HepG2 (cell line): ENCODE data around the gene NTN4. TPM values are rescaled to one million over a fixed set of nuclear protein-coding genes. Genes with fewer than 3 reads are reported as not detected.

Source experiments
- ATAC-seq: fragments of 200-7000 bp; cut with Tn5 transposase; 3 replicates; pipeline ENCODE4 v1.9.1; 2020; ENCODE audit warnings: mild to moderate bottlenecking, moderate library complexity
- BruUV-seq: library from RNA; stranded (reverse); fragments of 400-500 nt; replicated peaks from 2 replicates; lab custom pipeline; 2021; lab: Mats Ljungman, UMichigan
- CTCF ChIA-PET: fragments of 300-600 bp; formaldehyde crosslinking; extraction: SDS; loops from one replicate; lab custom pipeline; 2021; ENCODE audit warnings: low total read pairs, inconsistent platforms, low intra/inter-chr PET ratio; lab: Yijun Ruan, JAX
- POLR2A ChIA-PET: fragments of 350-600 bp; sonication (Branson Sonifier 250); formaldehyde crosslinking; loops from one replicate; lab custom pipeline; 2020; ENCODE audit warnings: antibody characterized with exemption, inconsistent platforms; lab: Yijun Ruan, JAX
- DNase-seq: peaks from one replicate; pipeline ENCODE4 v3.0.0-alpha.2; 2015; ENCODE audit warnings: low spot score
- FAIRE-seq: peaks from 3 replicates; lab custom pipeline; 2011; peaks lifted over from hg19 to GRCh38; lab: Jason Lieb, UNC
- H2AFZ ChIP-seq: one replicate; pipeline ENCODE4 v1.6.1; 2011; ENCODE audit warnings: low read length, inconsistent platforms
- H3K27ac ChIP-seq: fragments of 300-600 bp; 3 replicates; pipeline ENCODE4 v1.8.0; 2011; ENCODE audit warnings: mixed run types, mild to moderate bottlenecking, mixed read lengths, low read length, inconsistent platforms; ENCODE audit not compliant: insufficient read depth; ENCODE audit errors: extremely low read length
- H3K27me3 ChIP-seq, 2 experiments: fragments of 200-600 bp in 1 of 2; 2 replicates in 1 of 2; 3 replicates in 1 of 2; pipeline versions ENCODE4 v1.6.0 to v1.8.0; 2011; ENCODE audit warnings: low read length in 2 of 2, mild to moderate bottlenecking in 2 of 2, moderate library complexity in 2 of 2, inconsistent platforms in 1 of 2; ENCODE audit not compliant: insufficient read depth in 2 of 2, control insufficient read depth in 1 of 2
- H3K36me3 ChIP-seq, 2 experiments: fragments of 200-600 bp in 1 of 2; replicated peaks in 1 of 2; 2 replicates in 1 of 2; 3 replicates in 1 of 2; pipeline versions ENCODE4 v1.5.1 to v1.8.0; 2011; ENCODE audit warnings: low read length in 2 of 2, inconsistent platforms in 1 of 2; ENCODE audit not compliant: insufficient read depth in 2 of 2, control insufficient read depth in 1 of 2
- H3K4me1 ChIP-seq: 2 replicates; pipeline ENCODE4 v1.5.1; 2012; ENCODE audit warnings: low read length, inconsistent platforms; ENCODE audit not compliant: insufficient read depth
- H3K4me2 ChIP-seq: 2 replicates; pipeline ENCODE4 v1.6.0; 2011; ENCODE audit warnings: low read depth, low read length, inconsistent platforms
- H3K4me3 ChIP-seq, 3 experiments: fragments of 200-600 bp in 1 of 3; sonication (generic), shearing (Covaris generic) in 1 of 3; replicated peaks in 1 of 3; 2 replicates each; pipeline ENCODE4 v1.5.1; 2011 to 2016; ENCODE audit warnings: low read length in 3 of 3, inconsistent platforms in 2 of 3, low read depth in 2 of 3, mild to moderate bottlenecking in 2 of 3, control low read depth in 1 of 3, mixed read lengths in 1 of 3; ENCODE audit not compliant: insufficient read depth in 1 of 3
- H3K79me2 ChIP-seq: one replicate; pipeline ENCODE4 v1.6.1; 2011; ENCODE audit warnings: low read length, inconsistent platforms; ENCODE audit not compliant: insufficient read depth
- H3K9ac ChIP-seq: 2 replicates; pipeline ENCODE4 v1.6.0; 2011; ENCODE audit warnings: mild to moderate bottlenecking, low read depth, low read length, inconsistent platforms; ENCODE audit not compliant: insufficient read depth
- H3K9me3 ChIP-seq: 2 replicates; pipeline ENCODE4 v1.5.1; 2012; ENCODE audit warnings: mild to moderate bottlenecking, low read length
- H4K20me1 ChIP-seq: 2 replicates; pipeline ENCODE4 v1.6.0; 2011; ENCODE audit warnings: inconsistent platforms, mild to moderate bottlenecking, low read length, moderate library complexity; ENCODE audit not compliant: insufficient read depth
- CEBPB ChIP-seq: IDR thresholded peaks from 2 replicates; pipeline ENCODE4 v1.6.1; 2011; ENCODE audit warnings: low read depth, low read length, improper control_type of control experiment, borderline replicate concordance
- FOSL2 ChIP-seq: sonication (generic); formaldehyde crosslinking; IDR thresholded peaks from 2 replicates; pipeline ENCODE4 v1.4.0; 2020; ENCODE audit warnings: missing genetic modification reagents
- NFIC ChIP-seq: IDR thresholded peaks from 2 replicates; pipeline ENCODE4 v1.6.1; 2012; ENCODE audit warnings: mild to moderate bottlenecking, low read length, inconsistent platforms
- SAP130 ChIP-seq: IDR thresholded peaks from 2 replicates; pipeline ENCODE4 v1.6.1; 2016; ENCODE audit warnings: low read depth
- SATB2 ChIP-seq: sonication (generic); formaldehyde crosslinking; IDR thresholded peaks from 2 replicates; pipeline ENCODE4 v1.5.0; 2020; ENCODE audit warnings: missing genetic modification reagents
- TFAP4 ChIP-seq: sonication (generic); IDR thresholded peaks from 2 replicates; pipeline ENCODE4 v1.6.1; 2016; ENCODE audit warnings: low read depth, borderline replicate concordance
- ZSCAN9 ChIP-seq: IDR thresholded peaks from 2 replicates; pipeline ENCODE4 v1.6.1; 2016; ENCODE audit warnings: borderline replicate concordance
- in situ Hi-C: cut with HindIII; loops from 2 replicates; pipeline ENCODE4 v1.10.0; 2017; ENCODE audit warnings: low pct_unique_long_range_greater_than_20kb; ENCODE audit not compliant: extremely low pct_ligation_motif_present
- intact Hi-C: fragments of 100-400 bp; cut with micrococcal nuclease; formaldehyde crosslinking; loops from one replicate; pipeline ENCODE4 v1.10.0; 2022; ENCODE audit not compliant: unreplicated experiment
- polyA plus RNA-seq, 8 experiments: library from polyadenylated mRNA; depleted of rRNA in 3 of 8; stranded (reverse) in 7 of 8; unstranded in 1 of 8; fragments of >200 nt; fragmentation: Illumina TruSeq in 4 of 8; extraction: Trizol in 4 of 8; gene quantifications; 2 replicates each; pipeline versions ENCODE4 v1.2.1 to v1.2.3, GENCODE V29; 2011 to 2016; ENCODE audit warnings: low read depth in 4 of 8, missing spikeins in 1 of 8, mixed read lengths in 1 of 8; ENCODE audit not compliant: insufficient read depth in 1 of 8
- total RNA-seq, 5 experiments: library from RNA; depleted of rRNA; stranded (reverse); fragments of >200 nt; fragmentation: Illumina TruSeq; extraction: Trizol; gene quantifications; 2 replicates each; pipeline ENCODE4 v1.2.3, GENCODE V29; 2016; ENCODE audit warnings: low read depth in 1 of 5

NTN4 gene
- total and polyA plus RNA-seq, 2 of the 13 experiments (the other 11 are each of a cell fraction or from before 2014, with no cell fraction given) = 7.8 to 11.5 TPM

- H4K20me1 ChIP-seq = no peaks in the 10 kb centered on the region
- no peak; the same call in 1 of the 2 replicates for TF ChIP-seq ZSCAN9 (CRISPR knock-in tag)
- TF ChIP-seq SAP130 (CRISPR knock-in tag) = peak; percentile 16; the same call in 1 of the 2 replicates
- TF ChIP-seq NFIC = no peak
- TF ChIP-seq SATB2 (CRISPR knock-in tag) = no peak
- peak; percentile 39; the same call in 1 of the 2 replicates for TF ChIP-seq TFAP4
- TF ChIP-seq CEBPB = peak; percentile 27; the same call in 1 of the 2 replicates
- TF ChIP-seq FOSL2 (CRISPR knock-in tag) = peak; percentile 90
- no peaks in the 10 kb centered on the region for H3K27me3 ChIP-seq
- no peak overlapping the region for H3K4me3 ChIP-seq
- POLR2A ChIA-PET = interaction anchor here (1.1 to 2.4 kb wide), 3 partner anchors 26 to 109 kb away, joined by 3 to 8 read pairs (median 6); partner anchors contain the start of gene NTN4
- peak overlapping the region; percentile 78 for H3K27ac ChIP-seq
- CTCF ChIA-PET = no interaction called here
- no peak overlapping the region for H3K4me2 ChIP-seq
- H3K36me3 ChIP-seq = 0 out of 5 replicates have a peak, but pooled peaks cover 0 to 1% of the 10 kb centered on the region in 2 experiments
- intact Hi-C loops = loop anchor here (5.0 kb wide), 1 partner anchor 33 kb away; no protein-coding TSS in a partner anchor
- peaks cover 77% of the 10 kb centered on the region for H3K4me1 ChIP-seq
- in situ Hi-C loops = no loop called here
- no peaks in the 10 kb centered on the region for H3K9me3 ChIP-seq
- ATAC-seq (no peak; the same call in 2 of the 3 replicates), DNase-seq (peak; percentile 48), FAIRE-seq (no peak)
- BruUV-seq = no TSS peak
- H3K79me2 ChIP-seq = peaks cover 3% of the 10 kb centered on the region
- H3K9ac ChIP-seq = no peak overlapping the region
- H2AFZ ChIP-seq = no peak overlapping the region
Measured at GRCh38 chr12:95763809-95764253, 26.7 kb downstream of the NTN4 start.
